ENCODE data around the gene MIGA2.

Gene MIGA2

DNA sequence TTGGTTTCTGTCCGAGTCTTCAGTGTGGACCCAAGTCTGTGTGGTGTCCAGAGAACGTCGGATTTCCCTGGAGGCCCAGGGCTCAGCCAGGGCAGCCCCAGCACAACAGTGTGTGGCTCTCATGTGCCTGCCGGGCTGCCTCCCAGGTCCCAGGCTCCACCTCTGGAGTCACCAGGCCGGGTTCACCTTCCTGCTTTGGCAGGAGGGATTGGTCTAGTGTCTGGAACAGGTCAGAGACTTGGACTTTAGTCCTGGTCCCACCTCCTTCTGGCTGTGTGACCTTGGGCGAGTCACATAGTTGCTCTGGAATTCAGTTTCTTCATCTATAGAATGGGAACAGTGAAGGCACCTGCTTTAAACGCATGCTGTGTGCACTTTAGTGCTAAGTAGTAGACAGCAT is 47.7 kb downstream of the MIGA2 start:
- no peak for TF ChIP-seq ZFX (IDR thresholded peaks at IDR 0.05; ENCODE audit: borderline replicate concordance)
- TF ChIP-seq, protein P1, sequence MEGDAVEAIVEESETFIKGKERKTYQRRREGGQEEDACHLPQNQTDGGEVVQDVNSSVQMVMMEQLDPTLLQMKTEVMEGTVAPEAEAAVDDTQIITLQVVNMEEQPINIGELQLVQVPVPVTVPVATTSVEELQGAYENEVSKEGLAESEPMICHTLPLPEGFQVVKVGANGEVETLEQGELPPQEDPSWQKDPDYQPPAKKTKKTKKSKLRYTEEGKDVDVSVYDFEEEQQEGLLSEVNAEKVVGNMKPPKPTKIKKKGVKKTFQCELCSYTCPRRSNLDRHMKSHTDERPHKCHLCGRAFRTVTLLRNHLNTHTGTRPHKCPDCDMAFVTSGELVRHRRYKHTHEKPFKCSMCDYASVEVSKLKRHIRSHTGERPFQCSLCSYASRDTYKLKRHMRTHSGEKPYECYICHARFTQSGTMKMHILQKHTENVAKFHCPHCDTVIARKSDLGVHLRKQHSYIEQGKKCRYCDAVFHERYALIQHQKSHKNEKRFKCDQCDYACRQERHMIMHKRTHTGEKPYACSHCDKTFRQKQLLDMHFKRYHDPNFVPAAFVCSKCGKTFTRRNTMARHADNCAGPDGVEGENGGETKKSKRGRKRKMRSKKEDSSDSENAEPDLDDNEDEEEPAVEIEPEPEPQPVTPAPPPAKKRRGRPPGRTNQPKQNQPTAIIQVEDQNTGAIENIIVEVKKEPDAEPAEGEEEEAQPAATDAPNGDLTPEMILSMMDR (IDR thresholded peaks at IDR 0.05): no peak
- no peak overlapping the region for H3K27ac ChIP-seq

DNA sequence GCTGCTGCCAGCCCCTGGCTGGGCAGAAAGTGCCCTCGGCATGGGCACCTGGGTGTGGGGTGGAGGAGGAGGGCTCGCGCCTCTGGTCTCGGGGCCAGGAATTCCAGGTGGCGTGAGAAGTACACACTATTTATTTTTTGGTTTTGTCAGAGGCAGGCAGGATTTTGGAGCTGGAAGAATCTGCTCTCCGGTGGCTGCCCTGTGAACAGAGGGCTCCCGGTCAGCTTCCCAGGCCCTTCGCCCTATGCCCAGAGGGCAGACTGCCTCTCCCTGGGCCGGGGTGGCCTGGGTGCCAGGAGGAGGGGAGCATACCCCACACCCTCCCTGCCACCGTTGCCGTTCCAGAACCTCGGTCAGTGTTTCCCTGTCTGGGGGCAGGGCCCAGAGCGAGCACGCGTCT is 52.8 kb downstream of the MIGA2 start:
- TF ChIP-seq ZFX (IDR thresholded peaks at IDR 0.05; ENCODE audit: borderline replicate concordance): no peak
- TF ChIP-seq, protein P1 (IDR thresholded peaks at IDR 0.05): no peak
- no peak overlapping the region for H3K27ac ChIP-seq

DNA sequence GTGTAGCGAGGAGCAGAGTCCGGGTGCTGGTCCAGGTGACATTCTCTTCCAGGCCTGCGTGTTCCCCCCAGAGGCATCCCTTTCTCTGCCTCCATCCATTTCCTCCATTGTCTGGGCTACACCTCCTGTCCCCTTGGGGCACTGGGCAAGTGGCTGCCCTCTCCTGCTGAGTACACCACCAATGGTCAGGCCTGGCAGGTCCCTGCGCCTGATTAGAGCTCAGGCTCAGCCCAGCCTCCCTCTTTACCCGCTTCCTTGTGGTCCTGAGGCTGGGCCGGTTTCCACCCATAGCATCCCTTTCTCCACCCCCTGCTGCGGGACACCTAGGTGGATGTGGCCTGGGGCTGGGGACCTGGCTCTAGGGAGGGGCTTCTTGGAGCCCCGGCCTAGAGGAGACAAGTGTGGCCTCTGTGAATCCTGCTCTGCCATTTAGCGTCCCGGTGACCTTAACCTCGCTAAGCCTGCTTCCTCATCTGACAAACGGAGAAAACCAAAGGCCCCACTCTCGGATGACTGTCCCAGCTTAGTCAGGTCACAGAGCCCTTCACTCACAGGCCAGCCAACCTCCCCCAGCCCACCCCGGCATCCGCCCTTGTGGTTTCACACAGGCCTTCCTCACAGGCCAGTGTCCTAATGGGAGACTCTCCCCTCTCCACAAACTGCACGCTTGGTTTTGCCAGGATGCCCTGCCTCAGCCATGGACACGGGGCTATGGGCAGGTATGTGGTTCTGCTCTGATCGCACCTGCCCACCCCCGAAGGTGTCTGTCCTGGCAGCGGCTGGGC is 57.4 kb downstream of the MIGA2 start:
- no peak for TF ChIP-seq ZFX (IDR thresholded peaks at IDR 0.05; ENCODE audit: borderline replicate concordance)
- TF ChIP-seq, protein P1 (IDR thresholded peaks at IDR 0.05): no peak
- no peak overlapping the region for H3K27ac ChIP-seq

DNA sequence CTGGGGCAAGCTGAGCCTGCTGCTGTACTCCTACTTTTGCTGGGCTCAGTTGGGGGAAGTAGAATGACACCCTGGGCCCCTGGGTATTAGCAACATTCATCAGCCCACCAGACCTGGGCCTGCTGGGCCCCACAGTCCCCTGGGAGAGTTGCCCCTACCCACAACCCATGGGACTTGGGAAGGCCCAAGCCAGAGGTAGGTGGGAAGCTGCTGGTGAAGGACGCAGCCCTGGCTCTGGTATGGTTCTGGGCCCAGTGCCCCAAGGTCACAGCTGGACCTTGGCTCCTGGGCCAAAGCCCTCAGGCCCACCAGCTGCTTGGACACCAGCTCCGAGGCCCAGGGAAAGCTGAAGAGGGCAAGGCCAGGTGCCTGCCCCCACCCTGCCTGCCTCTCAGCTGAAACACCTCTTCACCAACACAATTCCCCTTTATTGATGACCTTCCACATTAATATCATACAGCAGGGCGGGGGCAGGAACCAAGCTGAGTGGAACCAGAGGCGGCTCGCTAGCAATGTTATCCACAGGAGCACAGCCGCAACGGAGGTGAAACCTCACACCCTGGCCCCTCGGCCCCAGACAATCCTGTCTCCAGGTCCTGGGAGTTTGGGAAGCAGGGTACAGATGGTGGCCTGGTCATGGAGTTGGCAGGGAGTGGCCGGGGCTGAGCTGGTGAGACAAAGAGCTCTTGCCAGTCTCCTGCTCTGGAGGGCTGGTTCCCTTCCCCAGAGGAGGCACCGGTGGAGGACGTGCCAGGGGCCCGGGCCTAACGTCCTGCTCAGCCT is 58.2 kb downstream of the MIGA2 start:
- H3K27ac ChIP-seq: no peak overlapping the region
- no peak for TF ChIP-seq ZFX (IDR thresholded peaks at IDR 0.05; ENCODE audit: borderline replicate concordance)
- TF ChIP-seq, protein P1 (IDR thresholded peaks at IDR 0.05): no peak

DNA sequence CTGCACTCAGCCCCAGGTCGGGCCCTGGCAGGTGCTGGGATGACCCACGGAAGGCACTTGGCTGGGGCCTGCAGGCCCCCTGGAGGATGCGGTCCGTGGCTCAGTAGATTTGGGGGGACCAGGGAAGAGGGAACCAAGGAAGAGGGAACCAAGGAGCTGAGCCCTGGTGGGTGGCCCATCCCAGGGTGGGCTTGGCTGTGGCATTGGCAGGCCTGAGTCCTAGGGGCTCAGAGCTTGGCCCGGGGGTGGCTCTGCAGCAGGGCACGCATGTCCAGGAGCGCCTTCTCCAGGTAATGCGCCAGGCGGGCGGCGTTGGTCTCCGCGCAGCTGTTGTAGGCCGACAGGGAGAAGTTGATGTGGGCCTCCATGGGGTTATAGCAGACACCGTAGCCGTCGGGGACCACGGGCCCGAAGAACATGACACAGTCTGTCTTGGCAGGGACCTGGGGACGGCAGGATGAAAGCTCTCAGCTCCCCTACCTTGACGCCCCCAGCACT is 58.8 kb downstream of the MIGA2 start:
- TF ChIP-seq, protein P1 (IDR thresholded peaks at IDR 0.05): no peak
- TF ChIP-seq ZFX (IDR thresholded peaks at IDR 0.05; ENCODE audit: borderline replicate concordance): no peak
- H3K27ac ChIP-seq: no peak overlapping the region

DNA sequence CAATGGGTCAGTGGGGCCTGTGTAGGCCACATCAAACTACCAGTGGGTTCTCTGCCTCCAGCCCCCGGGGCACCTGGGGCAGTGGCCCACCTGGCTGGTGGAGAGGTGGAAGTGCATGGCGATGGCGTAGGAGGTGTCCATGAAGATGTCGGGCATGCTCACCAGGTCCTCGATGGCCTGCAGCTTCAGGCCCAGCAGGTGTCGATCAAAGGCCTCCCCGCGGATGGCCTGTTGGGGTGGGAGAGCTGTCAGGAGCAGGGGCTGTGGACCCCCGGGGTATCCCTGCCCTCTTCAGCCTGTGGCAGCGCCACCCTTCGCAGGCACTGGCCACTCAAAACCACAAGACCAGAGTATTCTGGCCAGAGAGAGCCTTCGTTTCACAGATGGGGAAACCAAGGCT is 59.5 kb downstream of the MIGA2 start:
- no peak overlapping the region for H3K27ac ChIP-seq
- no peak for TF ChIP-seq ZFX (IDR thresholded peaks at IDR 0.05; ENCODE audit: borderline replicate concordance)
- TF ChIP-seq, protein P1 (IDR thresholded peaks at IDR 0.05): no peak

Data from 22Rv1 (cell line).